ENCODE measurements around the gene TATDN2. TPM values are rescaled to one million over a fixed set of nuclear protein-coding genes. Genes with fewer than 3 reads are reported as not detected.

TATDN2 gene
- total and polyA plus RNA-seq, 2 donors (not counting 3 experiments of a cell fraction or from before 2014, with no cell fraction given): 10.7 to 26.8 TPM

- H3K27ac ChIP-seq (ENCODE audit: insufficient read depth, low read depth, low read length): no peak overlapping the region
- POLR2A ChIA-PET: no interaction called here
- H3K4me2 ChIP-seq (ENCODE audit: insufficient read depth, low read length): no peak overlapping the region
- H3K4me3 ChIP-seq (replicated peaks in 1 of 3; ENCODE audit: insufficient read depth in 1 of 3, low read depth in 1 of 3, low read length in 3 of 3): no peak overlapping the region
- no peak for TF ChIP-seq FOS (IDR thresholded peaks at IDR 0.05; ENCODE audit: borderline replicate concordance, insufficient read depth, low read length)
- no peak for TF ChIP-seq POLR2AphosphoS5 (IDR thresholded peaks at IDR 0.05; ENCODE audit: insufficient read depth, low read depth, low read length)
- TF ChIP-seq CTCF (IDR thresholded peaks at IDR 0.05; ENCODE audit: extremely low read depth in 1 of 2, insufficient read depth in 1 of 2, low read depth in 1 of 2, low read length in 2 of 2): no peak
- TF ChIP-seq POLR2A (IDR thresholded peaks at IDR 0.05; ENCODE audit: low read depth, low read length): no peak
- TF ChIP-seq EZH2 (IDR thresholded peaks at IDR 0.05; ENCODE audit: borderline replicate concordance, low read depth, low read length, severe bottlenecking): no peak
- TF ChIP-seq GATA2 (IDR thresholded peaks at IDR 0.05; ENCODE audit: insufficient read depth, insufficient read length, low read depth, low read length): no peak
- TF ChIP-seq MYC (IDR thresholded peaks at IDR 0.05; ENCODE audit: low read depth, low read length): no peak
- no peak for TF ChIP-seq JUN (IDR thresholded peaks at IDR 0.05; ENCODE audit: borderline replicate concordance, insufficient read depth, insufficient read length, low read depth)
- TF ChIP-seq MAX (IDR thresholded peaks at IDR 0.05; ENCODE audit: insufficient read depth, insufficient read length): no peak
- no peaks in the 10 kb centered on the region for H4K20me1 ChIP-seq (replicated peaks; ENCODE audit: control insufficient read depth, extremely low read depth, insufficient read depth, low read length)
- H3K36me3 ChIP-seq (ENCODE audit: control insufficient read depth in 2 of 2, extremely low read depth in 1 of 2, insufficient read depth in 2 of 2, low read length in 2 of 2): peaks cover 22 to 33% of the 10 kb centered on the region in 2 experiments
- H3K9me3 ChIP-seq (replicated peaks; ENCODE audit: control insufficient read depth, insufficient read depth, low read length): no peaks in the 10 kb centered on the region
- peaks cover 9% of the 10 kb centered on the region for H3K79me2 ChIP-seq (ENCODE audit: control insufficient read depth, insufficient read depth, low read length)
- H3K4me1 ChIP-seq (ENCODE audit: control insufficient read depth, extremely low read depth, insufficient read depth, low read length): peaks cover 48% of the 10 kb centered on the region
- H2AFZ ChIP-seq (ENCODE audit: low read depth, low read length): no peak overlapping the region
- dilution Hi-C loops (cut with MboI; ENCODE audit: extremely low pct_ligation_motif_present, low sequenced_read_pairs): no loop called here
- intact Hi-C loops (cut with micrococcal nuclease): loop anchor here (5.0 kb wide), 1 partner anchor 64 kb away; the partner anchor contains the start of gene TATDN2
- CTCF ChIA-PET: no interaction called here
- no peaks in the 10 kb centered on the region for H3K9me1 ChIP-seq (replicated peaks; ENCODE audit: control insufficient read depth, extremely low read depth, insufficient read depth, low read length)
- FAIRE-seq (no peak), DNase-seq (ENCODE audit: low read depth, low spot score) (no peak)
- BruUV-seq (replicated peaks): no TSS peak
- H3K9ac ChIP-seq (replicated peaks; ENCODE audit: extremely low read depth, insufficient read depth, low read length): no peak overlapping the region
- H3K27me3 ChIP-seq (ENCODE audit: control insufficient read depth in 2 of 2, insufficient read depth in 2 of 2, low read length in 2 of 2): no peaks in the 10 kb centered on the region
Observed at GRCh38 chr3:10311710-10312109, 63.5 kb downstream of the TATDN2 start.
